Activated CD4-positive, alpha-beta T cell treated with anti-CD3 and anti-CD28 coated beads, Interleukin-2, amount 50 U/mL, for 4 hours (primary cell): Measurements from ENCODE around the gene CSGALNACT2.

ENCODE experiments used
- DNase-seq, 2 experiments: peaks; one replicate each; pipeline ENCODE4 v3.0.0-alpha.2; 2020

CSGALNACT2 gene

GRCh38 chr10:43230909-43231522 lies 92.8 kb downstream of the CSGALNACT2 start:
- DNase-seq: no peak

GRCh38 chr10:43231523-43232078 lies 93.4 kb downstream of the CSGALNACT2 start:
- DNase-seq: no peak

- no peak for DNase-seq
Observed at GRCh38 chr10:43233601-43234430, 95.6 kb downstream of the CSGALNACT2 start.

GRCh38 chr10:43234471-43235041 lies 96.3 kb downstream of the CSGALNACT2 start:
- no peak for DNase-seq
